ENCODE measurements around the gene LSAMP. TPM values are rescaled to one million over a fixed set of nuclear protein-coding genes. Genes with fewer than 3 reads are reported as not detected.

Gene LSAMP
- total and polyA plus RNA-seq, 2 donors (not counting 3 experiments of a cell fraction or from before 2014, with no cell fraction given): not detected

DNA sequence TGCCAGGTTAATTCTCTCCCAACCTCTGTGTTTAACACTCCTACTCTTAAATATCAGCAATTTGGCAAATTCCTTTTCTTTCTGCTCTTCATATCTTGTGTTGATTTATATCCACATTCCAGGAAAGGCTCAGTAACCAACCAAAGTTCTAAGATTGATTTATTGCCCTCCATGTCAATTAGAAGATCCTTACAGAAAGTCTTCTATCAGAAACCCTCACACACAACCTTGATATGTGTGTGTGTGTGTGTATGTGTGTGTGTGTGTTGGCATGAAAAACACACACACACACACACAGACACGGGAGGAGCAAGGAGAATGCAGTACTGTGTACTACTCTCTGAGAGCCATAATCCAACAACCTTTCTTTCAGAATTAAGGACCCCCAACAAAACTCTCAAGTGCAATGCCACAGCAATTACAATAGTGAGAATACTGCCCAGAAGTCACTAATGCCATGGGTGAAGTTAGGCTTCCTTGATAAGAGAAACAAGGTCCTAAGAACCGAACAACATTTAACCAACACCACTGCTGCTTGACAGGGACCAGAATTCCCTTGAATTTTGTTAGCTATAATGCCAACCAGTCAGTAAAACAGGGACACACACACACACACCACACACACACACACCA, 1.1 kb downstream of the LSAMP start:
- no peaks in the 10 kb centered on the region for H3K36me3 ChIP-seq (ENCODE audit: control insufficient read depth in 2 of 2, extremely low read depth in 1 of 2, insufficient read depth in 2 of 2, low read length in 2 of 2)
- H3K4me1 ChIP-seq (ENCODE audit: control insufficient read depth, extremely low read depth, insufficient read depth, low read length): no peaks in the 10 kb centered on the region
- no peak for DNase-seq (ENCODE audit: low read depth, low spot score)
- H3K9ac ChIP-seq (replicated peaks; ENCODE audit: extremely low read depth, insufficient read depth, low read length): no peak overlapping the region
- no peak for FAIRE-seq
- intact Hi-C loops (cut with micrococcal nuclease): no loop called here
- H3K79me2 ChIP-seq (ENCODE audit: control insufficient read depth, insufficient read depth, low read length): no peaks in the 10 kb centered on the region
- no peaks in the 10 kb centered on the region for H3K9me1 ChIP-seq (replicated peaks; ENCODE audit: control insufficient read depth, extremely low read depth, insufficient read depth, low read length)
- no peaks in the 10 kb centered on the region for H4K20me1 ChIP-seq (replicated peaks; ENCODE audit: control insufficient read depth, extremely low read depth, insufficient read depth, low read length)
- dilution Hi-C loops (cut with MboI; ENCODE audit: extremely low pct_ligation_motif_present, low sequenced_read_pairs): no loop called here
- H3K4me3 ChIP-seq (replicated peaks in 1 of 3; ENCODE audit: insufficient read depth in 1 of 3, low read depth in 1 of 3, low read length in 3 of 3): no peak overlapping the region
- TF ChIP-seq POLR2AphosphoS5 (IDR thresholded peaks at IDR 0.05; ENCODE audit: insufficient read depth, low read depth, low read length) (no peak), EZH2 (IDR thresholded peaks at IDR 0.05; ENCODE audit: borderline replicate concordance, low read depth, low read length, severe bottlenecking) (no peak), POLR2A (IDR thresholded peaks at IDR 0.05; ENCODE audit: low read depth, low read length) (no peak), JUN (IDR thresholded peaks at IDR 0.05; ENCODE audit: borderline replicate concordance, insufficient read depth, insufficient read length, low read depth) (no peak), GATA2 (IDR thresholded peaks at IDR 0.05; ENCODE audit: insufficient read depth, insufficient read length, low read depth, low read length) (no peak), FOS (IDR thresholded peaks at IDR 0.05; ENCODE audit: borderline replicate concordance, insufficient read depth, low read length) (no peak), MYC (IDR thresholded peaks at IDR 0.05; ENCODE audit: low read depth, low read length) (no peak)
- TF ChIP-seq, protein P1, sequence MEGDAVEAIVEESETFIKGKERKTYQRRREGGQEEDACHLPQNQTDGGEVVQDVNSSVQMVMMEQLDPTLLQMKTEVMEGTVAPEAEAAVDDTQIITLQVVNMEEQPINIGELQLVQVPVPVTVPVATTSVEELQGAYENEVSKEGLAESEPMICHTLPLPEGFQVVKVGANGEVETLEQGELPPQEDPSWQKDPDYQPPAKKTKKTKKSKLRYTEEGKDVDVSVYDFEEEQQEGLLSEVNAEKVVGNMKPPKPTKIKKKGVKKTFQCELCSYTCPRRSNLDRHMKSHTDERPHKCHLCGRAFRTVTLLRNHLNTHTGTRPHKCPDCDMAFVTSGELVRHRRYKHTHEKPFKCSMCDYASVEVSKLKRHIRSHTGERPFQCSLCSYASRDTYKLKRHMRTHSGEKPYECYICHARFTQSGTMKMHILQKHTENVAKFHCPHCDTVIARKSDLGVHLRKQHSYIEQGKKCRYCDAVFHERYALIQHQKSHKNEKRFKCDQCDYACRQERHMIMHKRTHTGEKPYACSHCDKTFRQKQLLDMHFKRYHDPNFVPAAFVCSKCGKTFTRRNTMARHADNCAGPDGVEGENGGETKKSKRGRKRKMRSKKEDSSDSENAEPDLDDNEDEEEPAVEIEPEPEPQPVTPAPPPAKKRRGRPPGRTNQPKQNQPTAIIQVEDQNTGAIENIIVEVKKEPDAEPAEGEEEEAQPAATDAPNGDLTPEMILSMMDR (IDR thresholded peaks at IDR 0.05; ENCODE audit: extremely low read depth in 1 of 2, insufficient read depth in 1 of 2, low read depth in 1 of 2, low read length in 2 of 2): no peak
- TF ChIP-seq, protein P2, sequence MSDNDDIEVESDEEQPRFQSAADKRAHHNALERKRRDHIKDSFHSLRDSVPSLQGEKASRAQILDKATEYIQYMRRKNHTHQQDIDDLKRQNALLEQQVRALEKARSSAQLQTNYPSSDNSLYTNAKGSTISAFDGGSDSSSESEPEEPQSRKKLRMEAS (IDR thresholded peaks at IDR 0.05; ENCODE audit: insufficient read depth, insufficient read length): no peak
- H3K27ac ChIP-seq (ENCODE audit: insufficient read depth, low read depth, low read length): no peak overlapping the region
- H3K9me3 ChIP-seq (replicated peaks; ENCODE audit: control insufficient read depth, insufficient read depth, low read length): no peaks in the 10 kb centered on the region
- no peak overlapping the region for H3K4me2 ChIP-seq (ENCODE audit: insufficient read depth, low read length)
- ChIA-PET CTCF (no interaction called here), POLR2A (no interaction called here)
- no TSS peak for BruUV-seq (replicated peaks)
- H2AFZ ChIP-seq (ENCODE audit: low read depth, low read length): no peak overlapping the region
- H3K27me3 ChIP-seq (ENCODE audit: control insufficient read depth in 2 of 2, insufficient read depth in 2 of 2, low read length in 2 of 2): no peaks in the 10 kb centered on the region
